Stimulated activated CD8-positive, alpha-beta memory T cell treated with anti-CD3 and anti-CD28 coated beads, Interleukin-7, amount 100 ng/mL, for 4 hours (primary cell): ENCODE results near the gene INPP4B.
"Not testable (repeated sequence)": the region's sequence is repeated elsewhere in the genome, so short reads cannot be mapped to it uniquely, and the experiment has no call there.

Experiments
- DNase-seq, 2 donors: peaks; one replicate each; pipeline ENCODE4 v3.0.0-alpha.2; 2020; ENCODE audit warnings: low read depth in 2 of 2

INPP4B gene

DNA sequence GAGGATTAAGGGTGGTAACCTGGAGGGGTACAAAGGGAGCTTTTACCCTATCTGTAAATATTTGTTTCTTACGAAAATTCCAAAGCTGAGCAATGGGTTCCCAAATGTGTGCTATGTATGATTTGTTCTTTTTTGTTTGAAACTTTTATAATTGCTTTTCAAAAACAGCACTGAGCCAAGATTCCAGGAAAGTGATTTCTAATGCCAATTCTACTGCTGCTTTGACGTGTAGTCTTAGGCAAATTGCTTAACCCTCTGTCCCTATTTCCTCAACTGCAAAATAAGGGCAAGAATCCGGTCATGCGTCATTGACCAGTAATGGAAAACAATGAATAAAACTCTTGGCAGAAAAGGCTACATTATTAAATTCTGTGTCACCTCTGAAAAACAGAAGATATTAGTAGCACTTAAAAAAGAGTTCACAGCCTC, 755.0 kb downstream of the INPP4B start:
- no peak for DNase-seq

GRCh38 chr4:142088906-142089305, 757.2 kb downstream of the INPP4B start:
- DNase-seq: no peak

DNA sequence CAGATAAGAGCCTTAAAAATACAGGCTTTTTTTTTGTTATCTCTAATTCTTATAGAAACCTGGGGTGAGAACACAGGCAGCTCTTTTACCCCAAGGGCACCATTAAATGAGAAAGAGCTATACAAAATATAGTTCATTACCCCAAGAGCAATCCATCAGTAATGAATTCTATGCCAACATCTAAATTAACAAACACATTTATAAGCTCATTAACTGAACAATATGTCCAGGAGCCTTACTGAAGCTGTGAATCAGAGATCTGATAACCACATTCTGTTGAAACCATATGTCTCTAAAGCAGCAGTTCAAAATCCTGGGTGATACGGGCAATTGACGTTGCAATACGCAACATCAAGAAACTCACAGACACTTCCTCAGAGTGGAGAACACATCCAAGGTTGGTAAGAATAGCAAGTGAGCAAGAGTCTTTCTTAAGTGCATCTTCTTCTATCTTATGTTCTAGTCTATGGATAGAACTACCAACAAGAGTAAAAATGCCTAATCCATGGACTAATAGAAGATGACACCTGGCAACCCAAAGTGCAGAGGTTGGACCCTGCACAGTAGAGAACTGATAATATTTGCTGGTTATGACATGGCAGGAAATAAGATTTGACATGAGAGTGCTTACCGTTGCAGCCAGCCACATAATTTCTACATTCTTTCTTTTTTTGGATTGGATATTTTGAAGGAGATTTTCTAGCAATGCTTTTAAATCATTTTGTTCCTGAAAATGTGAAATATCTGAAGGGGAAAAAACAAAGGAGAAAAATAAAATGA, 760.4 kb downstream of the INPP4B start:
- DNase-seq: no peak

- no peak for DNase-seq
These were observed 762.8 kb downstream of the INPP4B start for GRCh38 chr4:142083264-142083663.

DNA sequence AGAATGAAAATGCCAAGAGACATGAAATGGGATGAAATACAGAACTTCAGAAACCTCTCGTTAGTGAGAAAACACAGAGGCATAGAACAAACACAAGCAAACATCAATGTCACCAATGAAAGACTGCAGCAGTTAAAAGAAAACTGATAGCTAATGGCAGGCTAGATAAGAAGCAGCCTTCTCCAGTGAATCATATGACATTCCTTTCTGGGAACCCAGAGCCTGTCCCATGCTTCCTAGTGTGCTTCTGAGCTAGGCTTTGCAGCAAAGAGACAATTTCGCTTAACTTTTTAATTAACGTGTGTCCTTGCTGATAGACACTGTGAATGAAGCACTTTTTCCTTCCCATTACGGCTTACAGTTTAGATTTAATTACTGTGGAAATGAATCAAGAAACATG, 765.1 kb downstream of the INPP4B start:
- DNase-seq: no peak

DNA sequence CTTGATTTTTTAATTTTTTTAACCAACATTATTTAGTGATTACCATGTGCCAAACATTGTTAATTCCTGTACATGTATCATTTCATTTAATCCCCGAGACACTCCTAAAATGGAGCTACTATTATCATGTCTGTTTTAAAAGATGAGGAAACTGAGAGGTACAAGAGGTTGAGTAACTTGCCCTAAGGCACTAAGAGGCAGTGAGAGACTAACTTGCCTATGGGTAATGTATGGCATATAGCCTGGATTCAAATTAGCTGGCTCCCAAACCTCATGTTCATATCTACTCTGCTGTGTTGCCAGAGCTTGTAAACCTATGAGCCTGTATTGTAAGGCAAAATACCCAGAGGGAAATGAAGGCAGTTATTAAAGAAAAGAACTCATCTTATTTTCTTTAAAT, 766.1 kb downstream of the INPP4B start:
- DNase-seq: no peak

DNA sequence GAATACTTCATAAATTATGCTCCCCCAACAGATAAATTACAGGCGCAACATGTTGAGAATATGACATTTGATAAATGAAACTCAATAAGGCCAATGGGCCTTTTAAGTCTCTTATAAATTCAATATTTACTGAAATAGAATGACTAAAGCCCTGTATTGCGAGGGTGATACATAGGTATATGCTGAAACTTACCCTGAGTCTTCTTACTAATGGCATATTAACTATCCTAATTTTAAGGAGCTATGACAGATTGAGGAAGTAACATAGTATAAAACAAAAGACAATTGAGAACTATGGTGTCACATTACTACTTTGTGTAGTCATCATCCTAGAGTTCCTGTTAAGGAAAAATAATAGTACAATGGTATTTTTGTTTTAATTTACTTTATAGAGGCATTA, 769.1 kb downstream of the INPP4B start:
- DNase-seq: no peak

GRCh38 chr4:142068304-142068703, 777.8 kb downstream of the INPP4B start:
- DNase-seq: not testable (repeated sequence)

GRCh38 chr4:142066562-142066961, 779.5 kb downstream of the INPP4B start:
- not testable (repeated sequence) for DNase-seq

DNA sequence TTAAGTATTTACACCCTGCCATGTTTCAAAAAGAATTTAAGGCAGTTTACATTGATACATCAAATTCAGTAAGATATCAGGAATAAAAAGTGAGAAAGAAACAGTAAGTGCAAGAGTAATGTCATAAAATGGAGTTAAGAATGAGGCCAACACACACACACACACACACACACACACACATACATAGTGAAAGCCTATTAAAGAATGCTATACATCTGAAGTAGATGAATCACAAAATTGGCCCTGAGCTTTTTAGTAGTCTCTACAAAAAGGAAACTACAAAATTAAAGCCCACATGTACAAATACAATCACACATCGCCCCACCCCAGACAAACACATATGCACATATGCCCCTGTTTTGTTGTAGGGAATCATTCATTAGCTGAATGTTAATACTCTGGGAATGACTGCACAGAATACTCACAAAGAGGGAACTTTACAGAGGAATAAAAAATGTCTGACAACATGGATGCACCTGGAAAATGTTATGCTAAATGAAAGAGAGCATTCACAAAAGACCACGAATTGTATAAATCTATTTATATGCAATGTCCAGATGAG, 780.9 kb downstream of the INPP4B start:
- DNase-seq: no peak

DNA sequence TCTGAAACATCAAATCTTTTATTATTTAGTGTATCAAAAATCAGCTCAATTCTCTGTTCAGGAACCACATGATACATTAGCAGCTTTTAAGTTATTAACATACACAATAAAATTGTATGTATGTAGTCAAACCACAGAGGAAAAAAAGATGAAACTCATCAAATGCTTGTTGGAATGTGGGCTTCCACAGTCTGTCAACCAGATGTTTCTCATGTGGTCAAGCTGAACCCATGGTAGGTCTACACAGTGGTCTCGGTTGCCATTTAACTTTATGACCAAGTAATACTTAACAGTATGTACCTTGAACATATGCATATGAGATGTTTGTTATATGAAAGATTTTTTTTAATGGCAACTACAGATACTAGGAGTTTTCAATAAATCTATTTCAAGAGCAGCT, 781.9 kb downstream of the INPP4B start:
- DNase-seq: no peak

- DNase-seq: no peak
These were observed 800.1 kb downstream of the INPP4B start for GRCh38 chr4:142045996-142046395.

DNA sequence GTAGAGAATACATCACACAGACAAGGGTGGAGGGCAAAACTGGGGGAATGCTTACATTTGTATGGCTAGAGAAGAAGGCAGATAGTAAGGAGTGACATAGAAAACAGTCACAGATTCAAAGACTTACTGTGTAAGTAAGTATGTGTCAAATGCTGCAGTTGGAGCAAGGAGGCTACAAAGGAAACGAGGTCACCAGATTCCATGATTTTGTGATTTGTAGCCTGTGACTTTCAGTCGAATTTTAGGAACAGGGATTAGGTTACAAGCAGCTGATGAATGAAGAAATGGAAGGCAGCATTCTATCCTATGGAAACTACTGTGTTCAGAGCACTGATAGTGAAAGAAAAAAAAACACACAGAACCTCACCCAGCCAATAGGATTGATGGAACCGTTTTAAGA, 801.8 kb downstream of the INPP4B start:
- no peak for DNase-seq

DNA sequence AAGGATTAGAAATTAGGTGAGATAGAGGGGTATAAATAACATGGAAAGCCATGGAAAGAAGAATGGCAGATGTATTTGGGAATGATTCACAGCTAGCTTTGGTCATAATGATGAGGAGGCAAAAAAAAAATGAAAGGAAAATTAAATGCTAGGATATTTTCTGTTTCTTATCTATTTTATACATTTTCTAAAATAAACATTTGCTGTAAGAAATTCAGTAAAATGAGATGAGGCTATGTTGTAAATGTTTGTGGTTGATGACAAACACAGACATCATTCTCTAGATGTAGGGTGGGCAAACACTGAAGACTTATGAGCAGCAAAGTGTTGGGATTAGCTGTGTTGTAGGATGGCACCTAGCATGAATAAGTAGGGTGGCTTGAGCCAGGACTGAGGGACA, 802.6 kb downstream of the INPP4B start:
- DNase-seq: no peak

GRCh38 chr4:142041788-142042187, 804.3 kb downstream of the INPP4B start:
- no peak for DNase-seq

GRCh38 chr4:142040043-142040442, 806.1 kb downstream of the INPP4B start:
- DNase-seq: no peak

DNA sequence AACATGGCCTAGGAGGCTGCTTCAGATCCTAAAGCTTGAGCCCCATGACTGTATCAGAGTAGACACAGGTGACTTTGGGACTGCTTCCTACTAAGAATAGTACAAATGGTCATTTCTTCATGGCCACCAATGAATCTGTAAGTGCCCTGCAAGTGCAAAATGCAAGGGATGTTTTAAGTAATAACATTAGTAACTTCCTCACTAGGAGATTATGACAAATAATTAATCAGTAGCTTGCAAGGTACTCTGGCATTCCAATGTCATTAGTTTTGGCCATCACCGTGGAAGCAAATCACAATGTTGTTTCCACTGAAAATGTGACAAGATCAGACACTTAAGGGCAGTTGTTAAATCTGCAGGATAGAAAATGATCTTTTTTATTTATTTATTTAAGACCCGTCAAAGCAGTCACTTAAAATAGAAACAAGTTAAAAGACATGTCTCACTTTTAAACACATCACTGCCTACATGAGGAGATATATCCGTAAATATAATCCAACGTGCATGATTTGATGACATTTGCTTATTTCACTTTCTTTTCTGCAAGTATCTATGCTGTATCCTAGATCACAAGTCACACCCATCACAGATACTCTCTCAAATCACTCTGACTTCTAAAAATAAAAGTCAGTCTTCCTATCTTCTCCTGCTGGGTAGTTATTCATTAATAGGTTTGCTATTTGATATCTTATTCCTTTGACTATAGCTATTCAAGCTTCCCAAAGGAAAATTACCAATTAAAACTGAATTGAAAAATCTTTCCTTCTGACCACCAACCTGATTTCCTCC, 809.1 kb downstream of the INPP4B start:
- no peak for DNase-seq

DNA sequence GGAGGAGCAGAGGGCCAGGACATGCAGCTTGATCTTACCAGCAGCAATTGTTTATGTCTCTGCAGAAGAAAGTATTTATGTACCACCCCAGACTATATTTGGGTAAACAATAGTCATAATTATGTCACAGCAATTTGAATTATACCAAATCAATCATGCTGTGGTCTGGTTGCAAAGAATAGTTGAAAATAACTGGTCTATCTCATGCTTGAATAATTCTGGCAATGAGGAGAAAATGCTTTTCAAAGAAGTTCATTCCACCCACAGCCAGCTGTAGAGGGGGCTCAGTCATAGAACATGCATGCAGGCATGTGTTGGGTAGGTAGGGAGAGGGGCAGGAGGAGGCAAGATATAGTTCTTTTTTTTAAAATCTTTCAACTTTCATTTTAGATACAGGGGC, 810.5 kb downstream of the INPP4B start:
- no peak for DNase-seq

DNA sequence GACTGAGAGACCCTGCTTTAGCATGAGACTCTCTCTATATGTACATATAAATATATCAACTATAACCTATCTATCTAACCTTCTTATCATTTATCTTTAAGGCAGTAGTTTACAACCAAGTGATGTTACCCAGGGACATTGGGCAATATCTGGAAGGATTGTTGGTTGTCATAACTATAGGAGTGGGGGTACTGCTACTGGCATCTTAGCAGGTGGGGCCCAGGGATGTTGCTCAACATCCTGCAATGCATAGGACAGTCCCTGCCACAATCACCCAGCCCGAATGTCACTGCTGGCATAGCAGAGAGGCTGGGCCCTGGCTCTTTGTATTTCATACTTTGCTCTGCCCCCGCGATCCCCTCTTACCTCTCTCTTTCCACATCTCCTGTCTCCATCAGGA, 812.0 kb downstream of the INPP4B start:
- DNase-seq: no peak

DNA sequence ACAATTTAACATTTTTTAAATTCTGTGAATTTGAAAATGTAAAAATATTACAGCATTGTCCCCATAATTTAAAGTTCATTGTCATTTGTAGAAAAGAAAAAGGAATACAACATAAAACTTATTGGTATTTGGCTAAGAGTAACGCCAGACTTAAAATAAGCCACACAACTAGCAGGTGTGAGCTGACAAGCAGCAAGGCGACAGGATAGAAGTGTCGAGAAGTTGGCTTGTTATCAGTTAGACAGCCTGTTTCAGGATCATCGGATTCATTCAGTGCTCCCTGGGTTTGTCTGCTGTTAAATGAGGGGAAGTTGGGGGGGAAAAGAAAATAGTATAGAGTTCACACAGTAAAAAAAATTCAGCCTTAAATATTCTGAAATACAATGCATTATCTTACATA, 816.1 kb downstream of the INPP4B start:
- no peak for DNase-seq

GRCh38 chr4:142021761-142022160, 824.3 kb downstream of the INPP4B start:
- DNase-seq: no peak

DNA sequence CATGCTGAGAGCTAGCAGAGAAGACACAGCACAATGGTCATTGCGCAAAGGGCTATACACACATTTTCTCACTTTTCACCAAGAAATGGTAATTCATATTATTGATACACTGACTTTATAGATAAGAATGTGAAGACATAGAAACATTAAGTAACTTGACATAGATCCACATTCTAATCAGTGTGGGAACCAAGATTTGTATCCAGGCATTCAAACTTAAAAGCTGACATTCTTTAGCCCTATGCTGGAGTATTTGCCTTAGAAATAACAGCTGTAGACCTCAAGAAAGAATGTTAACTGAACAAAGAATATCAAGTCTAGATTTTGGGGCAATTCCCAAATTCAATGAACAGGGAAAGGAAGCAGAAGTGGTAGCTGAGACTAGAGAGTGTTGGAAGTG, 824.9 kb downstream of the INPP4B start:
- no peak for DNase-seq

GRCh38 chr4:142016031-142016430, 830.1 kb downstream of the INPP4B start:
- no peak for DNase-seq
